DMS153 treated with DMSO at 0.1 percent for 48 hours (cell line): ENCODE results near the gene RRP1.

ENCODE experiments used
- DNase-seq: peaks from one replicate; lab custom pipeline; 2025; ENCODE audit not compliant: unreplicated experiment; lab: John Stamatoyannopoulos, UW

Gene RRP1

DNA sequence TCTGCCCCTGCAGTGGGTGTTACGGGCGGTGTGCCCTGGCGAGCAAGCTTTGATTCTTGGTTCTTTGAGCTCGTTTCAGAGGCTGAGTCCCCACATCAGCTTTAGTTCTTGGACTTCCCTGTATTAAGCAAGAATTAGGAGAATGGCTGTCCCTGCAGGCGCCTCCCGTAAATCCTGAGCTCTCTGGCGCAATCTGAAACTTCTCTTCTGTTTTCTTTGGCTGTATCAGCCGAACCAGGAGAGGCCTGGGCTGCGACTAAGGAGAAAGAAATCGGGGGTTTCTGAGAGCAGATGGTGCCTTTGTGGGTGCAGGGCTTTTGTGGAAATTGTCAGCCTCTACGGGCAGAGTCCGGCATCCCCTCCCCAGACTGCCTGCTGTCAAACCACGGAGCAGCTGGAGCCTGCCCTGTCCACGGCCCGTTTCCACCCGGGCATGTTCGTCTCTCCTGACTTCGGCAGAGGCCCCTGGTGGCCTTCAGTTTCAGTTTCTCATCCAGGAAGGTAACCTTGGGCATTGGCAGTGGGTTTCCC is 31.2 kb upstream of the RRP1 start:
- DNase-seq, result no peak

DNA sequence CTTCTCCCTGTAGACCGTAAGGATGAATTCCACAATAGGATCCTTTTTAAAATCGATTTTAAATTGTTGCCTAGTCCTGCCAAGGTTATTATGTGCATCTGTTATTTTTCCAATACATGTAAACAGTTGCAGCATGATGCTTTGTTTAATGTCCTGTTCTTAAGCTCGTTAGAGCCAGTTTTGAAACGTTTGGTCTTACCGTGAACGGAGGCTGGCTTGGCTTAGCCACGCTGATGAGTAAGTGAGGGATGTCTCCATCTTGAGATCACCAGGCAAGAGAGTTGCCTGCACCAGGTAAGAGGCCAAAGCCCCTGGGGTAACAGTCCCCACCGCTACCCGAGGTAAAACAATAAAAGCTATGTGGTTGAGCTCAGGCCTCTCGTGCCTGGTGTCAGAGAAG is 30.6 kb upstream of the RRP1 start:
- no peak for DNase-seq

DNA sequence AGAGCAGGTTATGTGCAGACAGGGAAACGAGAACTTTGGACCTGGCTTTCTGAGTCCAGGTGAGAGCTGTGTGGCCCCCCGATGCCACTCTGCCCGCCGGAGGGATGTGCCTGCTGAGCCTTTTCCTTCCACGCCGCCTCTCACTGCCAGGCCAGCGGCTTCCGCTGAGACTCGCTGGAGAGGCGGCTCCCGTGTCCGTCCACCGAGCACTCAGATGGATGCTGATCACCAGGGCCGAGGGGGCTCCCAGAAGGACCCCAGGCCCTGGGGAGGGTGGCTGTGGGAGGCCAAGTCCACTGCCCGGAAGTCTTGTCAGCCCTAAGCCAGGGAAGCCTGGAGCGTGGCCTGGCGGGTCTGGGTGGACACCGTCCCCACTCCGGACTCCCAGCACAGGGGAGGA is 29.7 kb upstream of the RRP1 start:
- no peak for DNase-seq

DNA sequence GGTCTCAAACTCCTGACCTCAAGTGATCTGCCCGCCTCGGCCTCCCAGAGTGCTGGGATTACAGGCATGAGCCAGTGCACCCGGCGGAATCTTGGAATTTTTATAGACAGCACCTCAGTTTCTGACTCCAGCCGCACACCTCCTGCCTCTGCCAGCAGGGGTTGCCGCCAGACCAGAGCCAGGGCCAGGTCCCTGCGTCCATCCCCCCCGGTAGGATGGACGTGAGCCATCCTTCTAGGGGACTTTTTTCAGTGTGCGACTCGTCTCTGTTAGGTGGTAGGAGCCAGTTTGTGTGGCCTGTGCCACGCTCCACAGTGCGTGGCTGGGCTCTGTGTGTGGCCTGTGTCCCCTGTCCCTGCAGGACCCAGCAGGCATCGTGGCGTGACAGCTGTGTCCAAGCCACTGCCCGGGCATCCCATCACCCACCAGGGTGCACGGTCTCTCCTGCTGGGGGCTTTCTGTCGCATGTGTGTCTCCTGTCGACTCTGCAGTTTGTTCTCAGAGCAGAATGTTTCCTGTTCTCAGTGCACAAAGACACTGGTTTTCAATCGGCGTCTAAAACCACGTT is 28.9 kb upstream of the RRP1 start:
- DNase-seq, result no peak

DNA sequence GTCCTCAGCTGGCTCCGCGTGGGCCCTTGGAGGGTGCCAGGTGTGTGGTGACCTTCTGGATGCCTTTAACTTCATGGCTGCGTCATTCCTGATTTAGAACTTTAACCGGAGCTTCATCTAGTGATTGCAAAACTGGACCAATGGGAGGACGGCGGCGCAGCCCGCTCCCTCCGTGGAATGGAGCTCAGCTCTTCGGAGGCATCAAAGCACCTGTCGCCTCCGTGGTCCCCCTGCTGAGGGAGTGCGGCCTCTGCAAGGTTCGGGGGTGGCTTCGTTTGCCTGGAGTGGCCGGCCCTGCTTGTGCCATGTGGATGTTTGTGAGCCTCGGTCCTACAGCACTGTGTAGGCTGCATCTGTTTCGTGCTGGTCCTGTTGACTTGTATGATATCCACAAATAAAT is 27.5 kb upstream of the RRP1 start:
- DNase-seq, result no peak

DNA sequence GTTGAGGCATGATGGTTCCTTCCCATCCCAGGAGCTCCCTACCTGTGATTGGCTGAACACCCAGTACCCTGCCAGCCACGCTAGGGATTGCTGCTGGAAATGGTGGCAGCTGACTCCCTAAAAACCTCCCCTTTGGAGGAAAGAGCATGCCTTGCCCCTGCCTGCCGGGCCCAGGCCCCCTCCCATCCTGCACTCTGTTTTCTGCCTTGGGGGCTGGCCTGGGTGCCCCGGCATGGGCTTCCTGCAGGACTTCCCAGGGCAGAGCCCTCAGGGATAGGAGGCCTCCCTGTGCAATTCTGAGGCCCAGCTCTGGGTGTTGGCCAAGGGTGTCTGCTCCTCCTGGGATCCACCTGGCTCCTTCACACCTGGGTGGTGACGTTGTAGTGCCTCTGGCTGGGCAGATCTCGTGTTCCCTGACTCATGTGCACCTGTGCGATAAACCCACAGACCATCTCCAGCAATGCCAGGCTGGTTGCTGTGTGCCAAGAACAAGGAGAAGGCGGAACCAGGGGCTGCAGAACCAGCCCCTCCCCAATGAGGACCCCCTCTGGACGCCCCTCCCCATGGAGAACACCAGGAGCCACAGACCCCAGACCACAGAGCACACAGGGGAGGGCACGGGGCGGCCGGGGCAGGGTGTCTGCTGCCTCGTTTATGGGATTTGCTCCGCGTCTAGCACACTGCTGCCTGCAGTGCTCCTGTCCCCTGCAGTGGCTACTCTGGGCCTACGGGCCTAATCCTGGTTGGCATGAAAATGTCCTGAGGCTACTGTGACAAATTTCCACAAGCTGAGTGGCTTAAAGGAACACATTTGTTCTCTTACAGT is 26.9 kb upstream of the RRP1 start:
- no peak for DNase-seq

DNA sequence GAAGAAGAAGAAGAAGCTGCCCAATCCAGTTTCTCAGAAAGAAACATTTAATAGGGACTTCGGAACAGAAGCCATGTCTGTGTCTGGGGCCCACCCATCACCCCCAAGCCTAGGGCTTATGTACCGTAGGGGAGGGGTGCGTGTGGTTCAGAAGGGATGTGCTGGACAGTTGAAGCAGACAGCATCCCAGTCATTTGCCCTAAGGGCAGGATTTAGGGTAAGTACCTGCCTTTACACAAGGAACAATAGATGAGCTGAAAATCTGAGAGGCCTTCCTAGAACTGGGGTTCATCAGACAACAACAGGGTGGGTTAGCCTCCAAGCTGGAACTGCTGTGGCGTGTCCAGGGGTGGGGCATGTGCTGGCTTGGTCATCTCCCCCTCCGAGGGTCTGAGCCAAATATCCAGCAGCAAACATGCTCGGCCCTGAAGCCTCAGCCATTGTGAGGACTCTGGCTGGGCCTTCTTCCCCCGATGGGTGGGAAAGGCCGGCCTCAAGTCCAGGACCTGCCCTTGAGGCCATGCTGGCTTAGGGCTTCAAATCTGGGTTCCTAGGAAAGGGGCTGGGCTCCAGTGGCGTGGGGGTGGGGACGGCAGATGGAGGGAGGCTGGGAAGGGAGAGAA is 25.4 kb upstream of the RRP1 start:
- DNase-seq, result no peak

DNA sequence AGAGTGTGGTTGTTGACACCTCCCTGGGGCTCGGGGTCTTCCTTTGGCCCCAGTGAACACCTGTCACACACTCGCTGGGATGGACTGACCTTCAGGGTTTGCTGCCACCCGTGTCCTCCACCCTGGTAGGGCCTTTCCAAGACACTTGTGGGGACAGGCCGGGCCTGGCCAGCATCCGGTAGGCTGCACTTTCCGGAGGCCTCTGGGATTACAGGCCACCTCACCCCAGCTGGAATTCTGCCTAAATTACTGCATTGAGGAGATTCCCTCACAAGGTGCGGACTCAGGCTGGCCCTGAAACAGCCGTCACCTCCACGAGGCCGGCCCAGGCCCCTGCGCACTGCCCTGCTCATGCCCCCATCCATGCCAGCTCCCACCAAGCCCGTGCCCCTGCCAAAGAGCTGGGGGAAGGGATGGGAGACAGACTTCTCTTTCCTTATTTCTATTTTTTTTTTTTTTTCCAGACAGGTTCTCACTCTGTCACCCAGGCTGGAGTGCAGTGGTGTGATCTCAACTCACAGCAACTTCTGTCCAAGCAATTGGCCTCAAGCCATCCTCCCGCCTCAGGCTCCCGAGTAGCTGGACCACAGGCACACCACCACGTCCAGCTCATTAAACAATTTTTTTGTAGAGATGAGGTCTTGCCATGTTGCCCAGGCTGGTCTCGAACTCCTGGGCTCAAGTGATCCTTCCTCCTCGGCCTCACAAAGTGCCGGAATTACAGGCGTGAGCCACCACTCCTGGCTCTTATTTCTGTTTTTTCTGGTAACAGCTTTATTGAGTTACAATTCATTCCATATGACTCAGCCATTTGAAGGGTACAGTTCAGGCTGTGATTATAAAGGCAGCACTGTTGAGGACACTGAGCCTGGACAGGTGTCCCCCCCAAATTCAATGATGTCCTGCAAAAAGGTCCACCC is 24.5 kb upstream of the RRP1 start:
- no peak for DNase-seq

DNA sequence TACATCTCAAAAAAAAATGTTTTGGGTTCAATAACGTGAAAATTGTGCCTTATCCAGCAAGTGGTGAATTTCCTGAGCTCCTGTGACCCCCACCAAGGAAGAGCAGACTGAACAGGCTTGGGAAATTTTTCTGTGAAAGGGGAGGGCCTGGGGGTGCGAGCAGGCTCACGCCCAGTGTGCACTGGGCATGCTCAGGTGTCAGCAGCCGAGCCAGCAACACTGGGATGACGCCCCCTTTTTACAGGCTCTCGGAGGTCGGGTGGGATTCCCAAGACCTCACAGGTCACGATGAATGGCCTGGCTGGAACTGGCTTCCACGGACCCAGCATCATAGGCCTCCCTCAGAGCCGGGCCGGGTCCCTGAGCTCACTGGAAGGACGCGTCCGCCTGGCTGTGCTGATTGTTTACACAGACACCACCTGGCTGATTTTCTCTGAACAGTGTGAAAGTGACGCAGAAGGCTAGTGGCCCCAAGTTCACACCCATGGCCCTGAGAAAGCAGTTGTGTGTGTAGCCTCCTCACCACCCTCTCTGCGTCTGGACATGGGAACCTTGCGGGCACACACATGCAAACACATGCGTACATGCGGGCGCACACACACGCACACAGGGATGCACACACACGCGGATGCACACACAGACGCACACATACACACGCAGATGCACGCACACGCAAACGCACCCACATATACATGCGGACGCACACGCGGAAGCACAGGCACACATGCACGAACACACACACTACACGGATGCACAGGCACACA is 22.5 kb upstream of the RRP1 start:
- DNase-seq, result no peak

DNA sequence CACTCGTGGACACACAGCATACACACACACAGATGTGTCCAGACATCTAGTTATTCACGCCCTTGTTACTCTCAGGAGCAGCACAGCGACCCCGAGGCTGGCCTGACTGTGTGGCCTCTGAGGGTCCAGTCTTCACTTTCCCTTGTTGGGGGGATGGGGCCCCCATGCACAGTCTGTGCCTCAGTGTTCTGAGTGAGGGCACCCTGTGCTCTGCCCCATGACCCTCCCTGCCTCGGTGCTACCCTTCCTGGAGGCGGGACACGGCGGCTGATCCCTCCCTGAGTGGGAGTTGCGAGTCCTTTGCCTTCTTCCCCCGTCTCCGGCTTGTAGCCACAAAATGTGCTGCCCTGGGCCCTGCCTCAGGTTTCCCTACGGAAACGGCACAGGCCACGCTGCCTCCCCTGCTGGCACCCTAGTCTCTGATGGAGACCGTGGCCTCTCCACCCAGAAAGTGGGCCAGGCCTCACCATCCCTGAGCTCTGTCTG is 21.8 kb upstream of the RRP1 start:
- DNase-seq, result no peak

DNA sequence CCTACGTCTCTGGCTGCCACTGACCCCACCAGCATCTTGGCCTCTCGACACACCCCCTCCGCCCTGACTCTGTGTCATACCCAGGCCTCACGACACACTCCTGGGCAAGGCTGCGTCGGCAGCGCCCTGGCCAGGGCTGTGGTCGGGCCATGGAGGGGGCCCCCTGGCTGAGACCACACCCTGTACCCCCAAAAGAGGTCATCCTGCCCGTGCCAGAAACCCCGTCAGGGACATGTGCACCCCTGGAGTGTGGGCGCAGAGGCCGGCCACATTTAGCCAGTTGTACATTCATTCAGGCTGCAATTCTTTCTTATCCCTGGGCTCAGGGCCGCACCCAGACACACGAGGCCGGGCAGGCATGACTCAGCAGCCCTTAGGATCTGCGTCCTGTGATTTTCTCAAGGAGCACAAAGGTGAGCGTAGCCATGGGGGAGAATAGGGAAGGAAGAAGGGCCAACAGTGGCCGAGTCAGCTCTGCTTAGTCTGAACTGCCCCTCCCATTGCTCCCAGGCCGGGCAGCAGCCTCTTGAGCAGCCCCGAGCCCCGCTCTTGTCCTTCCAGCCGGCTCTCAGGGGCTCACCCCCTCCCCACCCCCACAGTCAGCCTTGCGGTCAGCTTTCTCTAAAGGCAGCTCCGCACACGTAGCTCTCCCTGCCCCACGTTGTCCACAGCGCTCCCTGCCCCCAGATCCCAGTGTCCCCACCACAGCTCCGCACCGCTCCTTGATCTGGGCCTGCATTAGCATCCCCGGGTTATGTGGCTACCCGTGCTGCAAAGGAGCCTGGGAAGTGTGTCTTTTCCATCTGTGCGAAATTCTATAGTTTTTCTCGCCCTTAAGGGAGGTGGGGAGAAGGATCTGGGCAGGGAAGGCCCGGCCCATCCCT is 21.2 kb upstream of the RRP1 start:
- no peak for DNase-seq

DNA sequence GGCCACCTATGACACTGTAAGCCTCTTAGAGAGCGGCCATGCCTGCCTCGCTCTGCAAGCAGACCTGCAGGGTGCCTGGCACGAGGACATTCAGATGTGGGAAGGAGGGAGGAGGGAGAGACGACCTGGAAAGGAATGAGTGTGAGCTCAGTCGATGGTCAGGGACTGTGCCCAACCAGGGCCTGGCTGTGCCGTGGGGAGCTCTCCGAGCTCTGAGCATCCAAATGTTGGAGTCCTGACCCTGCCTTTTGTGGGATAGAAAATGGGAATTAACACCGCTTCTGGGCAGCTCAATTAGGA is 20.6 kb upstream of the RRP1 start:
- no peak for DNase-seq

DNA sequence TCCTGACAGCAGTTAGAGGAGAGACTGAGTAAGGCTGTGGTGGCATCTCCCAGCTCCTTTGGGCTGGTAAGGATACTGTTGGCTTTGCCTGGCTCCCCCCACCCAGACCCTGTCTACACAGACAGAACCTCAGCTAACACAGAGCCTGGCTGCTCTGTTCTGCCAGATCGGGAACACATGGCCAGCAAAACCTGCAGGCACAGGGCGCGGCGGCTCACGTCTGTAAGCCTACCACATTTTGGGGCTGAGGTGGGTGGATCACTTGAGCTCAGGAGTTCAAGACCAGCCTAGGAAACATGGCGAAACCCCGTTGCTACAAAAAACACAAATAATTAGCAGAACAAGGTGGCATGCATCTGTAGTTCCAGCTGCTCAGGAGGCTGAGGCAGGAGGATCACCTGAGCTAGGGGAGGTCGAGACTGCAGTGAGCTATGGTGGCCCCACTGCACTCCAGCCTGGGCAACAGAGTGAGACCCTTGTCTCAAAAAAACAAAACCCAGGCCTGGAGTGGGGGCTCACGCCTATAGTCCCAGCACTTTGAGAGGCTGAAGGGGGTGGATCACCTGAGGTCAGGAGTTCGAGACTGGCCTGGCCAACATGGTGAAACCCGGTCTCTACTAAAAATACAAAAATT is 19.9 kb upstream of the RRP1 start:
- DNase-seq, result no peak

DNA sequence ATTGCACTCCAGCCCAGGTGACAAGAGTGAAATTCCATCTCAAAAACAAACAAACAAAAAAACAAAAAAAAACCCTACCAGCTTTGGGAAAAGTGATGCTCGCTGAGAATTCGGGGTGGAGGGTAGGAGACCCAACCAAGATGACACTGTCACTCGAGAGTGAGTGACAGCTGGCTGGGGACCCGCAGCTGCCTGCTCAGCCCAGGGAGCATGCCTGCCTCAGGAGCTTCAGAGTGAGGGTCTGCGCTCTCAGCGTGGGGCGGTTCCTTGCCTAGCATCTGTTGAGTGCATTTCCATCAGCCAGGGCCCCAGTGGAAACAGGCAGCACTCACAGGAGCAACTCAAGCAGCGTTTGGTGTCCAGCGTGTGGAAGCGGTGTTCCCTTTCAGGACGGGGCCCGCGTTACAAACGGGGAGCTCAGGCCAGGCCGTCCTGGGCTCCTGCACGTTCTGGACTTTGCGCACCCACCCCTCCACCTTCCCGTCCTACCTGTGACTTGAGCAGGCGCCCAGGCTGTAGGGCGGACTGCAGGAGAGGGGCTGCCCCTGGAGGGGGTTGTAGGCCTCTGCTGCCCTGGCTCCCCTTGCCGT is 19.2 kb upstream of the RRP1 start:
- no peak for DNase-seq

DNA sequence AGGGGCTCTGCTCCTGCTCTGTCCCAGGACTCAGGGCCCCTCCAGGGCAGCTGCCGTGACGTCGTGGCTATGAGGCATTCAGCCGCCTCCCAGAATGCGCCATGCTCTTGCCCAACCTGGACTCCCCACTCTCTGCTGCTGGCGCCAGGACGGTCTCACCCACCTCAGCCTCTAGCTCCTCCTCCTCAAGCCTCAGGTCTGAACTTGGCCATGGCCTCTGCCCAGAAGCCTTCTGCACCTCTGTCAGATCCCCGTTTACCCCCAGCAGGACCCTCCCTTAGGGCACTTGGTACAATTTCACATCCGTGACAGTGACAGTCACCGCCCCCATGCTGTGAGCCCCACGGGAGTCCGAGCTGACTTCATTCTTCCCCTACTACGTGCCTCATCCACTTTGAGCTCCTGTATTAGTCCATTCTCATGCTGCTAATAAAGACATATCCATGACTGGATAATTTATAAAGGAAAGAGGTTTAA is 18.1 kb upstream of the RRP1 start:
- no peak for DNase-seq

DNA sequence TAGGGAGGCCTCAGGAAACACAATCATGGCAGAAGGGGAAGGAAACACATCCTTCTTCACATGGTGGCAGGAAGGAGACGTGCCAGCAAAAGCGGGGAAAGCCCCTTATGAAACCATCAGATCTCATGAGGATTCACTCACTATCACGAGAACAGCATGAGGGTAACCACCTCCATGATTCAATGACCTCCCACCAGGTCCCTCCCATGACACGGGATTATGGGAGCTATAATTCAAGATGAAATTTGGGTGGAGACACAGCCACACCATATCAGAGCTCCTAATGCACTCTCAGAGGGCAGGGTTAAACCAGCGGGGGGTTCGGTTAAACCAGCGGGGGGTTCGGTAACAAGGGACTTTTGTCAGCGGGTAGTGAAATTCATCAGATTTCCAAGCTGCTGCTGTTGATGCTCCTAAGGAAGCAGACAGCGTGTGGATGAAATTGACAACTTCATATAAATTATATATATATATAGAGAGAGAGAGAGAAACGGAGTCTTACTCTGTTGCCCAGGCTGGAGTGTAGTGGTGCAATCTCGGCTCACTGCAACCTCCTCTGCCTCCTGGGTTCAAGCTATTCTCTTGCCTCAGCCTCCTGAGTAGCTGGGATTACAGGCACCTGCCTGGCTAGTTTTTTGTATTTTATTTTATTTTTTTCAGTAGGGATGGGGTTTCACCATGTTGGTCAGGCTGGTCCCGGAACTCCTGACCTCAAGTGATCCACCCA is 17.5 kb upstream of the RRP1 start:
- DNase-seq, result no peak

DNA sequence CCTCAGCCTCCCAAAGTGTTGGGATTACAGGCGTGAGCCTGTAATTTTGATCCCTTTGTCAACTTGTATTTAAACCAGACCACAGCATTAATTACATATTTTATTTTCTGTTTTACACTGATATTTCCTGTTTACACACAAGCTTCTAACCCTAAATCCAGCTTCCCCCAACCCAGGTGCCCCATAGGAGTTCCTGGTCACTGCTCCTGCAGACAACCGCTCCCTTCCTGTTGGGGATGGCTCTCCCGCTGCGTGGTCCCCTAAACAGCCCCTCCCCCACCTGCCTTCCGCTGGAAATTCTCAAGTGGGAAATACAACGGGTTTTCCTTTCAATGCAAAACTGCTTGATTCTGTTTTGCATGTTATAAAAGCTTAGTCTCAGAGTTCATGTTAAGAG is 17.0 kb upstream of the RRP1 start:
- no peak for DNase-seq

DNA sequence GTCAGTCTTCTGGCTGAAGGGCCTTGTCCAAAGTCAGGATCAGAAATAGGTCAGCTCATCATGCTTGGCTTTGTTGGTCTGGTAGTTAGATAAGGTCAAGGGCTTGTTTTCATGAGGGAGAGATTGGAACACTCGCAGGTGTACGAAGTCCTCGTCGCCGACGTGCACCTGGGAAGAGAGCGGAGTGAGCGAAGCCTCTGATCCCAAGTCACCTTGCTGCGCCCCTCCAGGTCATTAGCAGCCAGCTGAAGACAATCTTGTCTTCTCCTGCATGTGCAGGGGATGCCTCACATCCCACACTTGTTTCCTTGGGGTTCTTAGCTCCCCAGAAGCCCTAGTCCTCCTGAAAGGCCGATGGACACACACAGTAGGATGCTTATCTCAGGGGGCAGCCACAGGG is 15.2 kb upstream of the RRP1 start:
- no peak for DNase-seq
